Measurements from ENCODE around the gene IL26.

- no peak for TF ChIP-seq CTCF (IDR thresholded peaks at IDR 0.05; ENCODE audit: extremely low read depth in 1 of 2, insufficient read depth in 1 of 2, low read depth in 1 of 2, low read length in 2 of 2)
- no peak for TF ChIP-seq POLR2AphosphoS5 (IDR thresholded peaks at IDR 0.05; ENCODE audit: insufficient read depth, low read depth, low read length)
- no peak for TF ChIP-seq GATA2 (IDR thresholded peaks at IDR 0.05; ENCODE audit: insufficient read depth, insufficient read length, low read depth, low read length)
- no peak for TF ChIP-seq POLR2A (IDR thresholded peaks at IDR 0.05; ENCODE audit: low read depth, low read length)
- TF ChIP-seq MYC (IDR thresholded peaks at IDR 0.05; ENCODE audit: low read depth, low read length) = no peak
- no peak for TF ChIP-seq FOS (IDR thresholded peaks at IDR 0.05; ENCODE audit: borderline replicate concordance, insufficient read depth, low read length)
- no peak for TF ChIP-seq MAX (IDR thresholded peaks at IDR 0.05; ENCODE audit: insufficient read depth, insufficient read length)
- no peak for TF ChIP-seq JUN (IDR thresholded peaks at IDR 0.05; ENCODE audit: borderline replicate concordance, insufficient read depth, insufficient read length, low read depth)
These were observed 37.8 kb upstream of the IL26 start for GRCh38 chr12:68263366-68263765.
